Spinal cord (tissue), 10 donors: ENCODE data around the gene ACADL. TPM values are rescaled to one million over a fixed set of nuclear protein-coding genes. Genes with fewer than 3 reads are reported as not detected.

Source experiments
- DNase-seq, 6 donors: peaks; one replicate each; pipeline versions ENCODE4 v3.0.0 to v3.0.0-alpha.2; 2013 to 2015; ENCODE audit warnings: low spot score in 6 of 6, low read depth in 4 of 6
- H3K27ac ChIP-seq: one replicate; pipeline ENCODE4 v1.5.1; 2013; ENCODE audit warnings: low read depth, low read length, control low read depth
- H3K27me3 ChIP-seq: one replicate; pipeline ENCODE4 v1.6.1; 2013; ENCODE audit warnings: low read length; ENCODE audit not compliant: control insufficient read depth, insufficient read depth
- H3K36me3 ChIP-seq: one replicate; pipeline ENCODE4 v1.6.1; 2013; ENCODE audit warnings: low read length; ENCODE audit not compliant: control insufficient read depth, insufficient read depth
- H3K4me1 ChIP-seq: one replicate; pipeline ENCODE4 v1.6.1; 2013; ENCODE audit warnings: low read length; ENCODE audit not compliant: control insufficient read depth, insufficient read depth
- H3K4me3 ChIP-seq: one replicate; pipeline ENCODE4 v1.5.1; 2013; ENCODE audit warnings: low read depth, low read length, control low read depth
- H3K9me3 ChIP-seq: one replicate; pipeline ENCODE4 v1.6.1; 2013; ENCODE audit warnings: low read length; ENCODE audit not compliant: control insufficient read depth, insufficient read depth
- WGBS: methylation state at CpG from one replicate; pipeline ENCODE4 v1.1.5; 2013; ENCODE audit warnings: missing lambda C conversion rate; ENCODE audit not compliant: insufficient coverage; 5-methylcytosine and 5-hydroxymethylcytosine counted together
- polyA plus RNA-seq, 2 donors: library from polyadenylated mRNA; unstranded; fragments of 120-200 nt; gene quantifications; one replicate each; pipeline ENCODE4 v1.2.1, GENCODE V29; 2013; ENCODE audit not compliant: insufficient read length in 2 of 2
- total RNA-seq, 2 donors: library from RNA; depleted of rRNA in 1 of 2; stranded (reverse); fragments of 120-200 nt in 1 of 2; fragments of >200 nt in 1 of 2; gene quantifications; one replicate each; pipeline versions ENCODE4 v1.2.3 to v1.2.4, GENCODE V29; 2013 to 2014
- donor health status: healthy.

The ACADL gene
- total and polyA plus RNA-seq, 4 donors = 3.1 to 5.8 (median 4.0) TPM

- no peak for DNase-seq
- H3K4me3 ChIP-seq = no peak overlapping the region
- H3K9me3 ChIP-seq = no peaks in the 10 kb centered on the region
- no peaks in the 10 kb centered on the region for H3K27me3 ChIP-seq
- 33% methylated on average over 1 of the region's 1 CpG for WGBS
- H3K4me1 ChIP-seq = no peaks in the 10 kb centered on the region
- no peaks in the 10 kb centered on the region for H3K36me3 ChIP-seq
- H3K27ac ChIP-seq = no peak overlapping the region
These were observed 10.1 kb downstream of the ACADL start for GRCh38 chr2:210215120-210215519.

- Histone ChIP-seq H3K27me3 (no peaks in the 10 kb centered on the region), H3K27ac (no peak overlapping the region), H3K36me3 (no peaks in the 10 kb centered on the region), H3K4me1 (no peaks in the 10 kb centered on the region), H3K9me3 (no peaks in the 10 kb centered on the region), H3K4me3 (no peak overlapping the region)
- 100% methylated on average over 1 of the region's 1 CpG for WGBS
- no peak for DNase-seq
These were observed 15.1 kb downstream of the ACADL start for GRCh38 chr2:210210185-210210584.

- WGBS = no CpG with 5 or more reads among the region's 1 CpG
- Histone ChIP-seq H3K27me3 (no peaks in the 10 kb centered on the region), H3K27ac (no peak overlapping the region), H3K4me3 (no peak overlapping the region), H3K9me3 (no peaks in the 10 kb centered on the region), H3K4me1 (no peaks in the 10 kb centered on the region), H3K36me3 (no peaks in the 10 kb centered on the region)
- DNase-seq = no peak
These were observed 17.3 kb downstream of the ACADL start for GRCh38 chr2:210207929-210208328.

- no peak overlapping the region for H3K27ac ChIP-seq
- H3K9me3 ChIP-seq = no peaks in the 10 kb centered on the region
- WGBS = no CpG with 5 or more reads among the region's 1 CpG
- DNase-seq = no peak
- H3K4me1 ChIP-seq = no peaks in the 10 kb centered on the region
- H3K27me3 ChIP-seq = no peaks in the 10 kb centered on the region
- no peaks in the 10 kb centered on the region for H3K36me3 ChIP-seq
- no peak overlapping the region for H3K4me3 ChIP-seq
These were observed 21.7 kb downstream of the ACADL start for GRCh38 chr2:210203558-210203957.

- WGBS = no CpG with 5 or more reads among the region's 1 CpG
- H3K27me3 ChIP-seq = no peaks in the 10 kb centered on the region
- no peak overlapping the region for H3K4me3 ChIP-seq
- no peaks in the 10 kb centered on the region for H3K9me3 ChIP-seq
- H3K4me1 ChIP-seq = no peaks in the 10 kb centered on the region
- DNase-seq = no peak
- no peak overlapping the region for H3K27ac ChIP-seq
- H3K36me3 ChIP-seq = no peaks in the 10 kb centered on the region
These were observed 22.1 kb downstream of the ACADL start for GRCh38 chr2:210203147-210203546.

GRCh38 chr2:210199854-210200253 is 25.4 kb downstream of the ACADL start:
- WGBS = 86% methylated on average over 1 of the region's 3 CpGs
- Histone ChIP-seq H3K36me3 (no peaks in the 10 kb centered on the region), H3K9me3 (no peaks in the 10 kb centered on the region), H3K27ac (no peak overlapping the region), H3K4me3 (no peak overlapping the region), H3K27me3 (no peaks in the 10 kb centered on the region), H3K4me1 (no peaks in the 10 kb centered on the region)
- DNase-seq = no peak

- no peaks in the 10 kb centered on the region for H3K36me3 ChIP-seq
- H3K27ac ChIP-seq = no peak overlapping the region
- no peak overlapping the region for H3K4me3 ChIP-seq
- peak in 5 of 6 donors; percentile 6 to 79 (median 21) for DNase-seq
- no peaks in the 10 kb centered on the region for H3K27me3 ChIP-seq
- H3K4me1 ChIP-seq = no peaks in the 10 kb centered on the region
- no peaks in the 10 kb centered on the region for H3K9me3 ChIP-seq
These were observed 26.0 kb downstream of the ACADL start for GRCh38 chr2:210199186-210199765.

GRCh38 chr2:210198326-210198725 is 26.9 kb downstream of the ACADL start:
- no peak for DNase-seq
- H3K27ac ChIP-seq = no peak overlapping the region
- no peaks in the 10 kb centered on the region for H3K36me3 ChIP-seq
- no peaks in the 10 kb centered on the region for H3K4me1 ChIP-seq
- H3K9me3 ChIP-seq = no peaks in the 10 kb centered on the region
- no peaks in the 10 kb centered on the region for H3K27me3 ChIP-seq
- WGBS = no CpG with 5 or more reads among the region's 1 CpG
- H3K4me3 ChIP-seq = no peak overlapping the region

- WGBS = no CpG with 5 or more reads among the region's 2 CpGs
- DNase-seq = no peak
These were observed 27.5 kb downstream of the ACADL start for GRCh38 chr2:210197720-210198119.

GRCh38 chr2:210195101-210195852 is 30.0 kb downstream of the ACADL start:
- WGBS = no CpG with 5 or more reads among the region's 8 CpGs
- no peak overlapping the region for H3K27ac ChIP-seq
- H3K36me3 ChIP-seq = no peaks in the 10 kb centered on the region
- no peaks in the 10 kb centered on the region for H3K4me1 ChIP-seq
- H3K4me3 ChIP-seq = peak overlapping the region; percentile 40
- no peaks in the 10 kb centered on the region for H3K27me3 ChIP-seq
- peak in 4 of 6 donors; percentile 24 to 90 (median 62) for DNase-seq
- H3K9me3 ChIP-seq = no peaks in the 10 kb centered on the region

More at GRCh38 chr2:210197720-210198119, 27.5 kb downstream of the ACADL start:
- Histone ChIP-seq H3K27me3 (no peaks in the 10 kb centered on the region), H3K4me3 (no peak overlapping the region), H3K4me1 (no peaks in the 10 kb centered on the region), H3K27ac (no peak overlapping the region), H3K9me3 (no peaks in the 10 kb centered on the region), H3K36me3 (no peaks in the 10 kb centered on the region)
